GM23248 (cell line): Measurements from ENCODE around the gene TCF4.

Source experiments
- EZH2 ChIP-seq: fragments of 200-600 bp; sonication (generic); IDR thresholded peaks from 2 replicates; pipeline ENCODE4 v1.6.1; 2018; ENCODE audit warnings: antibody characterized with exemption, mild to moderate bottlenecking; ENCODE audit not compliant: insufficient read depth, poor library complexity, severe bottlenecking
- EZH2phosphoT487 ChIP-seq: fragments of 200-600 bp; sonication (generic); IDR thresholded peaks from 2 replicates; pipeline ENCODE4 v1.6.1; 2018; ENCODE audit warnings: antibody characterized with exemption, moderate library complexity, mild to moderate bottlenecking, low read depth; ENCODE audit not compliant: insufficient read depth

DNA sequence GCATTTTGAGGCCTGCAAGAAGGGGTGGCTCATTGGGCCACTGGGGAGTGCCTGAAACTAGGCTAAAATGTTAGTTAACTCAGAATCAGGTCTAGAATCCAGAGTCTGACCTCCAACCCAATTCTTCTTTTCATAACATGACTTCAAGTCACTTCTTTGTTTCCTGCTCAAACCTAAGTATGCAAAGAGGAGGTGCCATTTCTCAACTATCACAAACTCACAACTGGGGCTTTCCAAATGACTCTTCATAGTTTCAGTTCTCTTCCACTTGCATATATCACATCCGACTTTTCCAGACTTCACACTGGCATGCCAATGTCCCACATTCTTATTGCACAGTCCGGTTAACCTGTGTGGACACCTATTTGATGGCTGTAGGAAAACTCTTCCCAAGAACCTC is 211.6 kb downstream of the TCF4 start:
- no peak for TF ChIP-seq EZH2
- no peak for TF ChIP-seq EZH2phosphoT487
